ENCODE measurements around the gene RAI1.

DNA sequence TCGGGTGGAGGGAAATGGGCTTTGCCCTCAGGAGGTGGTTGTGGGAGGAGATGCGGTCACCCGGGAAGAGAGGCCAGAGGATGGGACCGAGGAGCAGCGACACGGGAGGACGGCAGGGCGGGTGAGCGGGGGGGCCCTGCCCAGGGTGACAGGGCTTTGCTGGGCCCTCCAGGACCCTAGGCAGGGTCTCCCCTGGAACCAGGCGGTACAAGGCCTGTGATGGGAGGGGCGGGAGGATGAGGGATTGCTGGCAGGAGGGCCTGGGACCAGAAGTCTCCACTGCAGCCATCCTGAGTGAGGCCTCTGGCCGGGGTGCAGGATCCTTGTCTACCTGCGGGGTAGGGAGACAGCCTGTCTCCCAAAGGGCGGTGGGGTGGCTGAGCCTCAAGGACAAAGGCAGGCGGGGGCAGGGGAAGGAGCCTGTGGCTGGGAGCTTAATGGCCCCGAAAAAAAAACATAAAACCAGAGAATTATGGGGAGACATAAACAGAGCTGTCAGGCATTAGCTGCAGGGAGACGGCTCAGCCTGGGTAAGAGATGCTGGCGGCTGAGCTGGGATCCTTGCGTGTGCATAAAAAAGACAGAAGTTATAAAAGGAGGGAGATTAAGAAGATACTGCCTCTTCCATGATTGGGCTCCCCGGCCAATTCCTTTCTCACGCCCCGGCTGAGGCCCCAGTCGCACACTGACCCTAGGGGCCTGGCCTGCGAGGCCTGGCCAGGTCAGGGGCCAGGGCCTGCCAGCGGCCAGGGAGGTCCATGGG, 88.8 kb downstream of the RAI1 start:
- TF ChIP-seq, protein P1, sequence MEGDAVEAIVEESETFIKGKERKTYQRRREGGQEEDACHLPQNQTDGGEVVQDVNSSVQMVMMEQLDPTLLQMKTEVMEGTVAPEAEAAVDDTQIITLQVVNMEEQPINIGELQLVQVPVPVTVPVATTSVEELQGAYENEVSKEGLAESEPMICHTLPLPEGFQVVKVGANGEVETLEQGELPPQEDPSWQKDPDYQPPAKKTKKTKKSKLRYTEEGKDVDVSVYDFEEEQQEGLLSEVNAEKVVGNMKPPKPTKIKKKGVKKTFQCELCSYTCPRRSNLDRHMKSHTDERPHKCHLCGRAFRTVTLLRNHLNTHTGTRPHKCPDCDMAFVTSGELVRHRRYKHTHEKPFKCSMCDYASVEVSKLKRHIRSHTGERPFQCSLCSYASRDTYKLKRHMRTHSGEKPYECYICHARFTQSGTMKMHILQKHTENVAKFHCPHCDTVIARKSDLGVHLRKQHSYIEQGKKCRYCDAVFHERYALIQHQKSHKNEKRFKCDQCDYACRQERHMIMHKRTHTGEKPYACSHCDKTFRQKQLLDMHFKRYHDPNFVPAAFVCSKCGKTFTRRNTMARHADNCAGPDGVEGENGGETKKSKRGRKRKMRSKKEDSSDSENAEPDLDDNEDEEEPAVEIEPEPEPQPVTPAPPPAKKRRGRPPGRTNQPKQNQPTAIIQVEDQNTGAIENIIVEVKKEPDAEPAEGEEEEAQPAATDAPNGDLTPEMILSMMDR (conservative IDR thresholded peaks at IDR 0.05; ENCODE audit: low read depth in 2 of 2), result no peak
- TF ChIP-seq EZH2 (IDR thresholded peaks at IDR 0.05; ENCODE audit: low read depth, unreplicated experiment) (no peak), EZH2phosphoT487 (IDR thresholded peaks at IDR 0.05; ENCODE audit: unreplicated experiment) (no peak), POLR2AphosphoS5 (IDR thresholded peaks at IDR 0.05; ENCODE audit: low read depth) (no peak), JUNB (IDR thresholded peaks at IDR 0.05; ENCODE audit: unreplicated experiment) (no peak)
- TF ChIP-seq, protein P2, sequence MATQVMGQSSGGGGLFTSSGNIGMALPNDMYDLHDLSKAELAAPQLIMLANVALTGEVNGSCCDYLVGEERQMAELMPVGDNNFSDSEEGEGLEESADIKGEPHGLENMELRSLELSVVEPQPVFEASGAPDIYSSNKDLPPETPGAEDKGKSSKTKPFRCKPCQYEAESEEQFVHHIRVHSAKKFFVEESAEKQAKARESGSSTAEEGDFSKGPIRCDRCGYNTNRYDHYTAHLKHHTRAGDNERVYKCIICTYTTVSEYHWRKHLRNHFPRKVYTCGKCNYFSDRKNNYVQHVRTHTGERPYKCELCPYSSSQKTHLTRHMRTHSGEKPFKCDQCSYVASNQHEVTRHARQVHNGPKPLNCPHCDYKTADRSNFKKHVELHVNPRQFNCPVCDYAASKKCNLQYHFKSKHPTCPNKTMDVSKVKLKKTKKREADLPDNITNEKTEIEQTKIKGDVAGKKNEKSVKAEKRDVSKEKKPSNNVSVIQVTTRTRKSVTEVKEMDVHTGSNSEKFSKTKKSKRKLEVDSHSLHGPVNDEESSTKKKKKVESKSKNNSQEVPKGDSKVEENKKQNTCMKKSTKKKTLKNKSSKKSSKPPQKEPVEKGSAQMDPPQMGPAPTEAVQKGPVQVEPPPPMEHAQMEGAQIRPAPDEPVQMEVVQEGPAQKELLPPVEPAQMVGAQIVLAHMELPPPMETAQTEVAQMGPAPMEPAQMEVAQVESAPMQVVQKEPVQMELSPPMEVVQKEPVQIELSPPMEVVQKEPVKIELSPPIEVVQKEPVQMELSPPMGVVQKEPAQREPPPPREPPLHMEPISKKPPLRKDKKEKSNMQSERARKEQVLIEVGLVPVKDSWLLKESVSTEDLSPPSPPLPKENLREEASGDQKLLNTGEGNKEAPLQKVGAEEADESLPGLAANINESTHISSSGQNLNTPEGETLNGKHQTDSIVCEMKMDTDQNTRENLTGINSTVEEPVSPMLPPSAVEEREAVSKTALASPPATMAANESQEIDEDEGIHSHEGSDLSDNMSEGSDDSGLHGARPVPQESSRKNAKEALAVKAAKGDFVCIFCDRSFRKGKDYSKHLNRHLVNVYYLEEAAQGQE (IDR thresholded peaks at IDR 0.05; ENCODE audit: unreplicated experiment), result no peak

Data from GM23338 (cell line).